GM12874 (cell line): ENCODE results near the gene GRK4.

Experiments
- CTCF ChIP-seq: IDR thresholded peaks from 2 replicates; pipeline ENCODE4 v1.5.1; 2011; ENCODE audit warnings: low read depth, mild to moderate bottlenecking, control low read depth, low read length, moderate library complexity; ENCODE audit not compliant: insufficient read depth

GRK4 gene

GRCh38 chr4:3035674-3036073, 72.3 kb downstream of the GRK4 start:
- no peak for TF ChIP-seq CTCF

GRCh38 chr4:3036131-3036952, 73.0 kb downstream of the GRK4 start:
- no peak for TF ChIP-seq CTCF

GRCh38 chr4:3037957-3038461, 74.6 kb downstream of the GRK4 start:
- no peak for TF ChIP-seq CTCF

GRCh38 chr4:3039706-3040366, 76.5 kb downstream of the GRK4 start:
- no peak for TF ChIP-seq CTCF

- no peak for TF ChIP-seq CTCF
Measured at GRCh38 chr4:3040452-3041191, 77.3 kb downstream of the GRK4 start.

GRCh38 chr4:3041192-3042142, 78.1 kb downstream of the GRK4 start:
- no peak for TF ChIP-seq CTCF
